GM19452 (cell line): ENCODE results near the gene ITPRIPL1.

Experiments used
- ATAC-seq: cut with Tn5 transposase; IDR thresholded peaks from one replicate; pipeline ENCODE4 v1.9.1; 2021; ENCODE audit not compliant: unreplicated experiment

Gene ITPRIPL1

DNA sequence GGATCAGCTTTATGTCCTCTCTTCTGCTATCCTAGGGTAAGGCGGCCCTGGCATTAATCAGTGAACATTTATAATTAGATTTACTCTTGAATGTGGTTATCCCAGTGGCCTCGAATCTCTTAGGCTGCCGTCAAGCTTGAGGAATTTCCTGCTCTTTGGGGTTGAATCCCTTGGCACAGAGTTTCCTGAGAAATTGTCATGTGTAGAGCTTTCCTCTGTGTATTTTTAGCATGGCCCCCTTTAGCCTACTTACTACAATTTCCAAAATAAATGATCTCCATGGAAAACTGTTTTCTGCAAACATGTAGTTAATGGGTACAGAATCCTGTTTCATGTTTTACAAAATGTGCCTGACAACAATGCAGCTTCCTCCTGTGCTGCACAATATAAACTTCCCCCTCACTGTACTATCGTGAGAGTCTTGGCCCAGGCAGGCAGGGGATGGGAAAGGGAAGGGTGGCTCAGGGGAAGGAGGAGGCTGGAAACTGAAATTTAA lies 28.5 kb downstream of the ITPRIPL1 start:
- no peak for ATAC-seq

DNA sequence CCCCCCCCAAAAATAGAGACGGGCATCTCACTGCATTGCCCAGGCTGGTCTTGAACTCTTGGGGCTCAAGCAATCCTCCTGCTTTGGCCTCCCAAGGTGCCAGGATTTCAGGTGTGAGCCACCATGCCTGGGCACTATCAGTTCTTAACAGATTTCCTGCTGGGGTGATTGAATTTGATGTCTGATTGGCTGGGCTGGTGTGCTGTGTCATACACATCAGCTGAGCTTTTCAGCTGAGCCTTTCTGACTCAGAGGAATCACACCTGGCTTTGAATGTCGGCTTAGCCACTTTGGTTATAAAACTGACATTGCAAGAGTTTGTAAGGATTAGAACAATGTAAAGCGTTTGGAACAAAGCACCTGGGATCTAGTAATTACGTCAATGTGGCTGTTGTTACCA lies 29.4 kb downstream of the ITPRIPL1 start:
- ATAC-seq = no peak

DNA sequence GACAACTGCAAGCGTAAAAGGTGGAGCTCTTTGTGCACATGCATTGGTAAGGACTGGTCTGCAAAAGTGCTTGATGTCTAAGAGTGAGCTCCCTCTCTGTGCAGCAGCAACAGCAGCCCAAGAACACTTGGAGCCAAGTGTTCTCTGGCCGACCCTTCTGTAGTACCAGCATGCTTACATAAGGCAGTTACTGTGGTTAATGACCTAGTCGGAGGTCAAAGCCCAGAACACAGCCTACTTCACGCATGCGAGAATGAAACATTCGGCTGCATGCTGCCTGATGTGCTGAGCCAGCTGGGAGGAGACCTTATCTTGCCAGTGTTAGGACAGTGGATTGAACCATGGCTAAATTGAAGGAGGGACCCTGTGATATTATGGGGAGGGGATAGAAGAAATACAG lies 31.8 kb downstream of the ITPRIPL1 start:
- ATAC-seq = no peak

- no peak for ATAC-seq
Measured at GRCh38 chr2:96359310-96359709, 34.2 kb downstream of the ITPRIPL1 start.

GRCh38 chr2:96359866-96360265 lies 34.7 kb downstream of the ITPRIPL1 start:
- no peak for ATAC-seq

- ATAC-seq = no peak
Measured at GRCh38 chr2:96361751-96362150, 36.6 kb downstream of the ITPRIPL1 start.

- no peak for ATAC-seq
Measured at GRCh38 chr2:96369186-96369585, 44.1 kb downstream of the ITPRIPL1 start.

- ATAC-seq = no peak
Measured at GRCh38 chr2:96374211-96374951, 49.3 kb downstream of the ITPRIPL1 start.
